ENCODE measurements around the gene DNHD1. TPM values are rescaled to one million over a fixed set of nuclear protein-coding genes. Genes with fewer than 3 reads are reported as not detected.

Gene DNHD1
- total and polyA plus RNA-seq, 2 of the 13 experiments (the other 11 are each of a cell fraction or from before 2014, with no cell fraction given) = 2.7 to 9.3 TPM

DNA sequence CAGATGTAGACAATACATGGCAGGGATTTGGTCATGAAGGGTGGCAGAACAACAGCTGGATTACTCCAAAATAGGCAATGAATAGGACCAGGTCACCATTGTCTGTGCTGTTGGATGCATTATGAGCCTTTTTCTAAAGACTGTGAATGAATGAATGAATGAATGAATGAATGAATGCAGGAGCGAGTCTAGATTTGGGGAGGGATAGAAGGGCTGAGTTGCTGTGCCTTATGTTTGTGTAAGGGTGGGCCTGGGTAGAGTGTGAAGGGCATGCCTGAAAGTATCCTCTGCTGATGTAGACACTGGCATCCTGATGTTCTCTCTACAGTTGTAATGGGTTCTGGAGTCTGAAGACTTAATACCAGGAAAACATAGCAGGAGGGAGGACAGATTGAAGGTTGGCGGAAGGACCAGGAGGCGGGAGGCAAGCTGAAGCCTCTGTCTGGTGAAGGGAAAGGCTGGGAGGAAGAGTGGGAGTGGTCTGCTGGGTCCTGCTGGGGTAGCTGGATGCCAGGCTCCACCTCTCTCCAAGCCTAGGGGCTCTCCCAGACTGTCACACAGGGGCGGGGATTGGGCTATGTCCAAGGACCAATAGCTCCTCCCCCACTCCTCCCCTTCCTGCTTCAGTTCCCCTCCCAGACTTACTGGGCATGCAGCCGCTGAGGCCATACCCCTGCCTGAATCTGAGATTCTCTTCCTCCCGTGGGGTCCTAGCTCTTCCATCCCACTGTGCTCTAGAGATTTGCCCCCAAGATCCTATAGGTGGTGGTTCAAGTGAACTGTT, 28.2 kb upstream of the DNHD1 start:
- no TSS peak for BruUV-seq (replicated peaks)
- DNase-seq (ENCODE audit: low spot score) = peak; percentile 57
- ChIA-PET CTCF (ENCODE audit: low intra/inter-chr PET ratio, low total read pairs) (no interaction called here), POLR2A (interaction anchor here (0.9 to 1.9 kb wide), 8 partner anchors 9 to 213 kb away, joined by 3 to 5 read pairs (median 4); partner anchors contain the start of genes ARFIP2, HPX, TIMM10B and TPP1)
- H3K4me3 ChIP-seq (replicated peaks in 1 of 3; ENCODE audit: insufficient read depth in 1 of 3, low read depth in 2 of 3, low read length in 3 of 3) = no peak overlapping the region
- peaks cover 24% of the 10 kb centered on the region for H3K4me1 ChIP-seq (ENCODE audit: insufficient read depth, low read length)
- peak overlapping the region; percentile 37 for H3K4me2 ChIP-seq (ENCODE audit: low read depth, low read length)
- H3K27me3 ChIP-seq (ENCODE audit: control insufficient read depth in 1 of 2, insufficient read depth in 2 of 2, low read length in 2 of 2) = no peaks in the 10 kb centered on the region; a peak in 1 of 5 replicates
- H4K20me1 ChIP-seq (ENCODE audit: insufficient read depth, low read length) = no peaks in the 10 kb centered on the region
- peak; percentile 66 for ATAC-seq
- FAIRE-seq = no peak
- 67% methylated on average over 6 of the region's 6 CpGs for WGBS (ENCODE audit: low lambda C conversion rate)
- in situ Hi-C loops (cut with HindIII; ENCODE audit: extremely low pct_ligation_motif_present, low pct_unique_long_range_greater_than_20kb) = no loop called here
- H3K79me2 ChIP-seq (ENCODE audit: insufficient read depth, low read length) = no peaks in the 10 kb centered on the region
- intact Hi-C loops (cut with micrococcal nuclease; ENCODE audit: unreplicated experiment) = no loop called here
- no peak overlapping the region for H3K9ac ChIP-seq (ENCODE audit: insufficient read depth, low read depth, low read length)
- H2AFZ ChIP-seq (ENCODE audit: low read length) = no peak overlapping the region
- H3K27ac ChIP-seq (ENCODE audit: extremely low read length, insufficient read depth, low read length) = no peak overlapping the region
- H3K9me3 ChIP-seq (ENCODE audit: low read length) = no peaks in the 10 kb centered on the region
- peaks cover 0 to 2% of the 10 kb centered on the region in 2 experiments; a peak in 3 of 5 replicates for H3K36me3 ChIP-seq (replicated peaks in 1 of 2; ENCODE audit: control insufficient read depth in 1 of 2, insufficient read depth in 2 of 2, low read length in 2 of 2)
- no peak for TF ChIP-seq MED13 (CRISPR knock-in tag; IDR thresholded peaks at IDR 0.05)
- no peak for TF ChIP-seq NFATC3 (CRISPR knock-in tag; IDR thresholded peaks at IDR 0.05)
- no peak for TF ChIP-seq ZNF234 (CRISPR knock-in tag; conservative IDR thresholded peaks at IDR 0.05)
- no peak for TF ChIP-seq DPF2 (CRISPR knock-in tag; IDR thresholded peaks at IDR 0.05; ENCODE audit: borderline replicate concordance, low read depth)
- TF ChIP-seq, protein P1, sequence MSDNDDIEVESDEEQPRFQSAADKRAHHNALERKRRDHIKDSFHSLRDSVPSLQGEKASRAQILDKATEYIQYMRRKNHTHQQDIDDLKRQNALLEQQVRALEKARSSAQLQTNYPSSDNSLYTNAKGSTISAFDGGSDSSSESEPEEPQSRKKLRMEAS (IDR thresholded peaks at IDR 0.05) = no peak
- TF ChIP-seq, protein P2, sequence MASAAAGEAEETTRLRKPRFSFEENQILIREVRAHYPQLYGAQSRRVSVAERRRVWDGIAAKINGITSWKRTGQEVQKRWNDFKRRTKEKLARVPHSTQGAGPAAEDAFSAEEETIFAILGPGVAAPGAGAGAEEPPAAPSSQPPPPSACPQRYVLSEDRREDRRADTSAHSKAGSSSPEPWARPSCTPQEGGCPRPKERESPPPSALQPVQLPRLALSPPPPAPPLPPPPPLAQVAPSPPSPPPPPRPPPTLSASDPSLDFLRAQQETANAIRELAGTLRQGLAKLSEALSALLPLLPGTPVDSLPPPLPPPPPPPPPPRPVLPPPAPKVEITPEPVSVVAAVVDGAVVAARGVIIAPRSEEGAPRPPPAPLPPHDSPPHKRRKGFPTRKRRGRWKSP (CRISPR knock-in tag; IDR thresholded peaks at IDR 0.05) = no peak
- TF ChIP-seq, protein P3, sequence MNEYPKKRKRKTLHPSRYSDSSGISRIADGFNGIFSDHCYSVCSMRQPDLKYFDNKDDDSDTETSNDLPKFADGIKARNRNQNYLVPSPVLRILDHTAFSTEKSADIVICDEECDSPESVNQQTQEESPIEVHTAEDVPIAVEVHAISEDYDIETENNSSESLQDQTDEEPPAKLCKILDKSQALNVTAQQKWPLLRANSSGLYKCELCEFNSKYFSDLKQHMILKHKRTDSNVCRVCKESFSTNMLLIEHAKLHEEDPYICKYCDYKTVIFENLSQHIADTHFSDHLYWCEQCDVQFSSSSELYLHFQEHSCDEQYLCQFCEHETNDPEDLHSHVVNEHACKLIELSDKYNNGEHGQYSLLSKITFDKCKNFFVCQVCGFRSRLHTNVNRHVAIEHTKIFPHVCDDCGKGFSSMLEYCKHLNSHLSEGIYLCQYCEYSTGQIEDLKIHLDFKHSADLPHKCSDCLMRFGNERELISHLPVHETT (CRISPR knock-in tag; conservative IDR thresholded peaks at IDR 0.05) = no peak
- no peak for TF ChIP-seq GATA4 (IDR thresholded peaks at IDR 0.05; ENCODE audit: borderline replicate concordance, low read depth)
- TF ChIP-seq, protein P4, sequence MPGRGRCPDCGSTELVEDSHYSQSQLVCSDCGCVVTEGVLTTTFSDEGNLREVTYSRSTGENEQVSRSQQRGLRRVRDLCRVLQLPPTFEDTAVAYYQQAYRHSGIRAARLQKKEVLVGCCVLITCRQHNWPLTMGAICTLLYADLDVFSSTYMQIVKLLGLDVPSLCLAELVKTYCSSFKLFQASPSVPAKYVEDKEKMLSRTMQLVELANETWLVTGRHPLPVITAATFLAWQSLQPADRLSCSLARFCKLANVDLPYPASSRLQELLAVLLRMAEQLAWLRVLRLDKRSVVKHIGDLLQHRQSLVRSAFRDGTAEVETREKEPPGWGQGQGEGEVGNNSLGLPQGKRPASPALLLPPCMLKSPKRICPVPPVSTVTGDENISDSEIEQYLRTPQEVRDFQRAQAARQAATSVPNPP (CRISPR knock-in tag; IDR thresholded peaks at IDR 0.05) = no peak
- peak; percentile 83 for TF ChIP-seq ZNF24 (IDR thresholded peaks at IDR 0.05)
- TF ChIP-seq, protein P5, sequence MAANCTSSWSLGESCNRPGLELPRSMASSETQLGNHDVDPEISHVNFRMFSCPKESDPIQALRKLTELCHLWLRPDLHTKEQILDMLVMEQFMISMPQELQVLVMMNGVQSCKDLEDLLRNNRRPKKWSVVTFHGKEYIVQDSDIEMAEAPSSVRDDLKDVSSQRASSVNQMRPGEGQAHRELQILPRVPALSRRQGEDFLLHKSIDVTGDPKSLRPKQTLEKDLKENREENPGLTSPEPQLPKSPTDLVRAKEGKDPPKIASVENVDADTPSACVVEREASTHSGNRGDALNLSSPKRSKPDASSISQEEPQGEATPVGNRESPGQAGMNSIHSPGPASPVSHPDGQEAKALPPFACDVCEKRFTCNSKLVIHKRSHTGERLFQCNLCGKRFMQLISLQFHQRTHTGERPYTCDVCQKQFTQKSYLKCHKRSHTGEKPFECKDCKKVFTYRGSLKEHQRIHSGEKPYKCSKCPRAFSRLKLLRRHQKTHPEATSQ (CRISPR knock-in tag; IDR thresholded peaks at IDR 0.05; ENCODE audit: borderline replicate concordance) = no peak
- TF ChIP-seq, protein P6, sequence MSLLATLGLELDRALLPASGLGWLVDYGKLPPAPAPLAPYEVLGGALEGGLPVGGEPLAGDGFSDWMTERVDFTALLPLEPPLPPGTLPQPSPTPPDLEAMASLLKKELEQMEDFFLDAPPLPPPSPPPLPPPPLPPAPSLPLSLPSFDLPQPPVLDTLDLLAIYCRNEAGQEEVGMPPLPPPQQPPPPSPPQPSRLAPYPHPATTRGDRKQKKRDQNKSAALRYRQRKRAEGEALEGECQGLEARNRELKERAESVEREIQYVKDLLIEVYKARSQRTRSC (CRISPR knock-in tag; IDR thresholded peaks at IDR 0.05; ENCODE audit: low read depth) = no peak
- TF ChIP-seq DMAP1 (CRISPR knock-in tag; IDR thresholded peaks at IDR 0.05) = no peak
- no peak for TF ChIP-seq NR3C1 (CRISPR knock-in tag; IDR thresholded peaks at IDR 0.05)
- TF ChIP-seq NFE2L1 (CRISPR knock-in tag; IDR thresholded peaks at IDR 0.05; ENCODE audit: borderline replicate concordance) = no peak
- TF ChIP-seq, protein P7, sequence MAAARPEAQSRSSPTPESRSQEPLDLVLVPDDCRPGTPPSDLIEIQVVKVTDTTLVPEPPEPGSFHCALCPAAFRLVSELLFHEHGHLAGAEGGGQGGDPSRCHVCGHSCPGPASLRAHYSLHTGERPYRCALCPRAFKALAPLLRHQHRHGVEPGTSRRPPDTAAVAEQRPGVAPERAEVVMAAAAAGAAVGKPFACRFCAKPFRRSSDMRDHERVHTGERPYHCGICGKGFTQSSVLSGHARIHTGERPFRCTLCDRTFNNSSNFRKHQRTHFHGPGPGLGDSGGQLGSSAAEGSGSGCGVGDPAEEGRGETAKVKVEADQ (CRISPR knock-in tag; IDR thresholded peaks at IDR 0.05; ENCODE audit: borderline replicate concordance) = no peak
- TF ChIP-seq ZNF431 (CRISPR knock-in tag; IDR thresholded peaks at IDR 0.05; ENCODE audit: borderline replicate concordance, low read depth) = no peak

All from HepG2 (cell line).